OCI-LY1 (cell line): ENCODE measurements around the gene TRAT1.

Experiments used
- H2AFZ ChIP-seq: fragments of 200-600 bp; sonication (generic), shearing (Covaris generic); 2 replicates; pipeline ENCODE4 v1.6.0; 2014; ENCODE audit warnings: antibody characterized with exemption, mild to moderate bottlenecking, low read length
- H3F3A ChIP-seq: fragments of 200-600 bp; sonication (generic), shearing (Covaris generic); 2 replicates; pipeline ENCODE4 v1.6.0; 2014; ENCODE audit warnings: mild to moderate bottlenecking, antibody characterized with exemption, low read length, moderate library complexity; ENCODE audit not compliant: insufficient read depth
- H3K27ac ChIP-seq: fragments of 200-600 bp; sonication (generic); 2 replicates; pipeline ENCODE4 v1.5.1; 2014; ENCODE audit warnings: low read length, mixed run types, mild to moderate bottlenecking, low read depth; ENCODE audit not compliant: poor library complexity, severe bottlenecking
- H3K27me3 ChIP-seq: fragments of 200-600 bp; sonication (generic); 2 replicates; pipeline ENCODE4 v1.6.0; 2014; ENCODE audit warnings: antibody characterized with exemption, mild to moderate bottlenecking, low read length, moderate library complexity; ENCODE audit not compliant: insufficient read depth
- H3K36me3 ChIP-seq: fragments of 200-600 bp; sonication (generic); 2 replicates; pipeline ENCODE4 v1.6.1; 2014; ENCODE audit warnings: mild to moderate bottlenecking, antibody characterized with exemption, low read length, moderate library complexity, mixed read lengths; ENCODE audit not compliant: insufficient read depth
- H3K4me1 ChIP-seq: fragments of 200-600 bp; sonication (generic); 2 replicates; pipeline ENCODE4 v1.5.1; 2014; ENCODE audit warnings: mild to moderate bottlenecking, low read length, moderate library complexity; ENCODE audit not compliant: insufficient read depth, severe bottlenecking
- H3K4me2 ChIP-seq: fragments of 200-600 bp; sonication (generic), shearing (Covaris generic); 2 replicates; pipeline ENCODE4 v1.6.1; 2014; ENCODE audit warnings: low read length
- H3K4me3 ChIP-seq: fragments of 200-600 bp; sonication (generic); 2 replicates; pipeline ENCODE4 v1.5.1; 2014; ENCODE audit warnings: low read length, low read depth, mild to moderate bottlenecking, mixed read lengths; ENCODE audit not compliant: poor library complexity, severe bottlenecking
- H3K79me2 ChIP-seq: fragments of 200-600 bp; shearing (Covaris generic); 2 replicates; pipeline ENCODE4 v1.6.1; 2016; ENCODE audit warnings: mixed run types, low read length, mixed read lengths; ENCODE audit not compliant: insufficient read depth
- H3K9ac ChIP-seq: fragments of 200-600 bp; sonication (generic), shearing (Covaris generic); 2 replicates; pipeline ENCODE4 v1.6.1; 2014; ENCODE audit warnings: mild to moderate bottlenecking, low read length, mixed read lengths
- H3K9me2 ChIP-seq: fragments of 200-600 bp; sonication (generic), shearing (Covaris generic); 2 replicates; pipeline ENCODE4 v1.6.1; 2014; ENCODE audit warnings: low read depth, mild to moderate bottlenecking, low read length, mixed read lengths
- H3K9me3 ChIP-seq: fragments of 200-600 bp; shearing (Covaris generic); 2 replicates; pipeline ENCODE4 v1.6.1; 2014; ENCODE audit warnings: low read length, mixed read lengths
- H4K20me1 ChIP-seq: fragments of 200-600 bp; sonication (generic), shearing (Covaris generic); 2 replicates; pipeline ENCODE4 v1.6.0; 2016; ENCODE audit warnings: mild to moderate bottlenecking, low read length; ENCODE audit not compliant: insufficient read depth
- CTCF ChIP-seq: fragments of 200-600 bp; sonication (generic), shearing (Covaris generic); IDR thresholded peaks from 2 replicates; pipeline ENCODE4 v1.5.1; 2017; ENCODE audit warnings: mild to moderate bottlenecking, antibody characterized with exemption, low read length, moderate library complexity, mixed read lengths
- EZH2 ChIP-seq: fragments of 200-600 bp; sonication (generic), shearing (Covaris generic); IDR thresholded peaks from 2 replicates; pipeline ENCODE4 v1.8.0; 2017; ENCODE audit warnings: borderline replicate concordance, mixed run types, mild to moderate bottlenecking, antibody characterized with exemption, low read length, moderate library complexity, mixed read lengths

The TRAT1 gene

GRCh38 chr3:108883373-108883772 lies 60.8 kb downstream of the TRAT1 start:
- no peaks in the 10 kb centered on the region for H3K9me3 ChIP-seq
- no peak overlapping the region for H2AFZ ChIP-seq
- H3K4me1 ChIP-seq, result no peaks in the 10 kb centered on the region
- no peaks in the 10 kb centered on the region for H3K36me3 ChIP-seq
- H3K79me2 ChIP-seq, result no peaks in the 10 kb centered on the region
- H3K27ac ChIP-seq, result no peak overlapping the region
- TF ChIP-seq CTCF (no peak), EZH2 (no peak)
- no peaks in the 10 kb centered on the region for H3K9me2 ChIP-seq
- H3K4me3 ChIP-seq, result no peak overlapping the region
- no peaks in the 10 kb centered on the region for H4K20me1 ChIP-seq
- no peak overlapping the region for H3K9ac ChIP-seq
- H3F3A ChIP-seq, result no peaks in the 10 kb centered on the region
- no peaks in the 10 kb centered on the region for H3K27me3 ChIP-seq
- H3K4me2 ChIP-seq, result no peak overlapping the region

GRCh38 chr3:108887121-108887520 lies 64.5 kb downstream of the TRAT1 start:
- no peaks in the 10 kb centered on the region for H3K9me3 ChIP-seq
- H3K36me3 ChIP-seq, result no peaks in the 10 kb centered on the region
- no peaks in the 10 kb centered on the region for H4K20me1 ChIP-seq
- H3K4me2 ChIP-seq, result no peak overlapping the region
- no peaks in the 10 kb centered on the region for H3K79me2 ChIP-seq
- H3F3A ChIP-seq, result no peaks in the 10 kb centered on the region
- no peaks in the 10 kb centered on the region for H3K27me3 ChIP-seq
- no peaks in the 10 kb centered on the region for H3K4me1 ChIP-seq
- no peak overlapping the region for H3K27ac ChIP-seq
- no peaks in the 10 kb centered on the region for H3K9me2 ChIP-seq
- no peak overlapping the region for H3K4me3 ChIP-seq
- no peak overlapping the region for H3K9ac ChIP-seq
- TF ChIP-seq EZH2, result no peak
- TF ChIP-seq CTCF, result no peak
- no peak overlapping the region for H2AFZ ChIP-seq

GRCh38 chr3:108887777-108888176 lies 65.2 kb downstream of the TRAT1 start:
- Histone ChIP-seq H2AFZ (no peak overlapping the region), H3K9ac (no peak overlapping the region), H3K36me3 (no peaks in the 10 kb centered on the region), H3K4me3 (no peak overlapping the region), H3F3A (no peaks in the 10 kb centered on the region), H4K20me1 (no peaks in the 10 kb centered on the region), H3K79me2 (no peaks in the 10 kb centered on the region), H3K27ac (no peak overlapping the region), H3K9me3 (no peaks in the 10 kb centered on the region), H3K4me1 (no peaks in the 10 kb centered on the region), H3K9me2 (no peaks in the 10 kb centered on the region), H3K27me3 (no peaks in the 10 kb centered on the region), H3K4me2 (no peak overlapping the region)
- TF ChIP-seq EZH2 (no peak), CTCF (no peak)
